Astrocyte (in vitro differentiated cells and primary cell): ENCODE results near the gene BPI.

Experiments
- EZH2 ChIP-seq: IDR thresholded peaks from 2 replicates; pipeline ENCODE4 v1.6.1; 2012; ENCODE audit warnings: mild to moderate bottlenecking, low read length, inconsistent platforms; ENCODE audit not compliant: insufficient read depth
- TF ChIP-seq, protein P1 (sequence below): IDR thresholded peaks from 2 replicates; pipeline ENCODE4 v1.5.1; 2011; ENCODE audit warnings: low read depth, mild to moderate bottlenecking, inconsistent platforms, low read length, moderate library complexity; ENCODE audit not compliant: insufficient read depth

GRCh38 chr20:38301309-38301708 is 2.6 kb upstream of the BPI start:
- TF ChIP-seq, protein P1, sequence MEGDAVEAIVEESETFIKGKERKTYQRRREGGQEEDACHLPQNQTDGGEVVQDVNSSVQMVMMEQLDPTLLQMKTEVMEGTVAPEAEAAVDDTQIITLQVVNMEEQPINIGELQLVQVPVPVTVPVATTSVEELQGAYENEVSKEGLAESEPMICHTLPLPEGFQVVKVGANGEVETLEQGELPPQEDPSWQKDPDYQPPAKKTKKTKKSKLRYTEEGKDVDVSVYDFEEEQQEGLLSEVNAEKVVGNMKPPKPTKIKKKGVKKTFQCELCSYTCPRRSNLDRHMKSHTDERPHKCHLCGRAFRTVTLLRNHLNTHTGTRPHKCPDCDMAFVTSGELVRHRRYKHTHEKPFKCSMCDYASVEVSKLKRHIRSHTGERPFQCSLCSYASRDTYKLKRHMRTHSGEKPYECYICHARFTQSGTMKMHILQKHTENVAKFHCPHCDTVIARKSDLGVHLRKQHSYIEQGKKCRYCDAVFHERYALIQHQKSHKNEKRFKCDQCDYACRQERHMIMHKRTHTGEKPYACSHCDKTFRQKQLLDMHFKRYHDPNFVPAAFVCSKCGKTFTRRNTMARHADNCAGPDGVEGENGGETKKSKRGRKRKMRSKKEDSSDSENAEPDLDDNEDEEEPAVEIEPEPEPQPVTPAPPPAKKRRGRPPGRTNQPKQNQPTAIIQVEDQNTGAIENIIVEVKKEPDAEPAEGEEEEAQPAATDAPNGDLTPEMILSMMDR, result no peak
- TF ChIP-seq EZH2, result no peak
